ENCODE data around the gene BAIAP2.

The BAIAP2 gene

GRCh38 chr17:81085420-81085911, 50.5 kb downstream of the BAIAP2 start:
- no peak for ATAC-seq
- TF ChIP-seq OSR1 (CRISPR knock-in tag; IDR thresholded peaks at IDR 0.05) = no peak

- no peak for TF ChIP-seq TOX (CRISPR knock-in tag; IDR thresholded peaks at IDR 0.05; ENCODE audit: borderline replicate concordance)
- no peak for TF ChIP-seq ZFP30 (CRISPR knock-in tag; IDR thresholded peaks at IDR 0.05)
- TF ChIP-seq ZNF8 (CRISPR knock-in tag; IDR thresholded peaks at IDR 0.05) = no peak
- no peak for ATAC-seq
These were observed 52.0 kb downstream of the BAIAP2 start for GRCh38 chr17:81086789-81087551.

GRCh38 chr17:81090361-81091136, 55.6 kb downstream of the BAIAP2 start:
- TF ChIP-seq OSR1 (CRISPR knock-in tag; IDR thresholded peaks at IDR 0.05) = no peak
- TF ChIP-seq ZNF565 (CRISPR knock-in tag; conservative IDR thresholded peaks at IDR 0.05; ENCODE audit: low read depth) = no peak
- TF ChIP-seq CSRNP3 (CRISPR knock-in tag; IDR thresholded peaks at IDR 0.05) = no peak
- no peak for TF ChIP-seq PATZ1 (CRISPR knock-in tag; IDR thresholded peaks at IDR 0.05; ENCODE audit: borderline replicate concordance)
- ATAC-seq = no peak

- TF ChIP-seq ISL1 (CRISPR knock-in tag; IDR thresholded peaks at IDR 0.05) (no peak), TSHZ2 (CRISPR knock-in tag; IDR thresholded peaks at IDR 0.05) (no peak), ZC3H10 (CRISPR knock-in tag; IDR thresholded peaks at IDR 0.05) (no peak), ESRRG (CRISPR knock-in tag; IDR thresholded peaks at IDR 0.05) (no peak), CSRNP3 (CRISPR knock-in tag; IDR thresholded peaks at IDR 0.05) (no peak), ZFP30 (CRISPR knock-in tag; IDR thresholded peaks at IDR 0.05) (no peak), PPARA (CRISPR knock-in tag; IDR thresholded peaks at IDR 0.05; ENCODE audit: borderline replicate concordance) (no peak)
These were observed 56.2 kb downstream of the BAIAP2 start for GRCh38 chr17:81091154-81091553.

GRCh38 chr17:81091774-81092517, 57.0 kb downstream of the BAIAP2 start:
- no peak for ATAC-seq
- TF ChIP-seq POU6F1 (CRISPR knock-in tag; IDR thresholded peaks at IDR 0.05; ENCODE audit: borderline replicate concordance, low read depth) (no peak), BACH2 (CRISPR knock-in tag; IDR thresholded peaks at IDR 0.05; ENCODE audit: borderline replicate concordance) (no peak), ZNF70 (CRISPR knock-in tag; IDR thresholded peaks at IDR 0.05) (no peak), CSDC2 (CRISPR knock-in tag; IDR thresholded peaks at IDR 0.05) (no peak), ZFP3 (CRISPR knock-in tag; IDR thresholded peaks at IDR 0.05) (no peak), ZFP30 (CRISPR knock-in tag; IDR thresholded peaks at IDR 0.05) (no peak), PATZ1 (CRISPR knock-in tag; IDR thresholded peaks at IDR 0.05; ENCODE audit: borderline replicate concordance) (no peak), TOX (CRISPR knock-in tag; IDR thresholded peaks at IDR 0.05; ENCODE audit: borderline replicate concordance) (no peak), ZNF565 (CRISPR knock-in tag; conservative IDR thresholded peaks at IDR 0.05; ENCODE audit: low read depth) (no peak), GLIS3 (CRISPR knock-in tag; IDR thresholded peaks at IDR 0.05) (no peak)

More at GRCh38 chr17:81091154-81091553, 56.2 kb downstream of the BAIAP2 start:
- ATAC-seq = no peak
